Activated CD8-positive, alpha-beta memory T cell treated with anti-CD3 and anti-CD28 coated beads, Interleukin-2, amount 50 U/mL, for 48 hours (primary cell): ENCODE measurements around the gene ZNF511.
"Not testable (repeated sequence)": the region's sequence is repeated elsewhere in the genome, so short reads cannot be mapped to it uniquely, and the experiment has no call there.

Source experiments
- DNase-seq: peaks from one replicate; pipeline ENCODE4 v3.0.0-alpha.2; 2020

The ZNF511 gene

DNA sequence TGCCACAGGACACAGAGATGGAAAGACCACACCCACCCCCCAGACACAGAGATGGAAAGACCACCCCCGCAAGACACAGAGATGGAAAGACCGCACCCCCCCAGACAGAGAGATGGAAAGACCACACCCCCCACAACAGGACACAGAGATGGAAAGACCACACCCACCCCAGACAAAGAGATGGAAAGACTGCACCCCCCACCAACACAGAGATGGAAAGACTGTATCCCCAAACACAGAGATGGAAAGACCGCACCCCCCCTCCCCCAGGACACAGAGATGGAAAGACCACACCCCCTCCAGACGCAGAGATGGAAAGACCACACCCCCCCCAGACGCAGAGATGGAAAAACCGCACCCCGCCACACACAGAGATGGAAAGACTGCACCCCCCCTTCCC is 8.0 kb downstream of the ZNF511 start:
- DNase-seq = no peak

DNA sequence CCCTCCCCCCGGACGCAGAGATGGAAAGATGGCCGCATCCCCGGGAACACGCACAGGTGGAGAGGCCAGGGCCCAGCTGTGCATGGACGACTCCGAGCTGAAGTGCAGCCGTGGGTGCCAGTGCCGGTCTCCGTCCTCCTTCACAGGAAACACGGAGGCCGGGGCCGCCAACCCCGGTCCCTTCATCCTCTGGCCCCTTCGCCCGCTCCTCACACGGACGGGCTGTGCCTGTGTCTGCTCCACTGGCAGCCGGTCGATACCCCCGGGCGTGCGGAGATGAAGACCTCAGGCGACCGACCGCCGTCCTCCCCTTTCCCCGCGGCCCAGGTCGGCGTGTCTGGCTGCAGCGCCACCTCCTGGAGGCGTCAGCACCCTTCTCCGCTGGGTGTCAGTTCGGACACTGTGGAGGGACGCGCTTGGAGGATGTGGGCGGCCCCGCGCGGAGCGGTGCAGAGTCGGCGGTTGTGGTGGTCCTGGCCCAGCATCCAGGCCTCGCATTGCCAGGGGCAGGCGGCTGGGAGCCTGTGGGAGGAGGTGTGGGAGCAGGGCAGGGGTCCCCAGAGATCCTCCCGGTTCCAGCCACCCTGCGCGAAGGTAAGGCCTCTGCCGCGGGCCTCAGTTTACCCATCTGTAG is 9.9 kb downstream of the ZNF511 start:
- peak; percentile 87 for DNase-seq

DNA sequence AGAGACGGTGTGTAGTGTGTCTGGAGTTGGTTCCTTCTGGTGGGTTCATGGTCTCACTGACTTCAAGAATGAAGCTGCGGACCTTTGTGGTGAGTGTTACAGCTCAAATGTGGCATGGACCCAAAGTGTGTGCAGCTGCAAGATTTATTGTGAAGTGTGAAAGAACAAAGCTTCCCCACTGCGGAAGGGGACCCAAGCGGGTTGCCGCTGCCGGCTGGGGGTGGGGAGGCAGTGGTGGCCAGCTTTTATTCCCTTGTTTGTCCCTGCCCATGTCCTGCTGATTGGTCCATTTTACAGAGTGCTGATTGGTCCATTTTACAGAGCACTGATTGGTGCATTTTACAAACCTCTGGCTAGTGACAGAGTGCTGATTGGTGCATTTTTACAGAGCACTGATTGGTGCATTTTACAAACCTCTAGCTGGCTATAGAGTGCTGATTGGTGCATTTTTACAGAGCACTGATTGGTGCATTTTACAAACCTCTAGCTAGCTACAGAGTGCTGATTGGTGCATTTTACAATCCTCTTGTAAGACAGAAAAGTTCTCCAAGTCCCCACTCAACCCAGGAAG is 12.2 kb downstream of the ZNF511 start:
- not testable (repeated sequence) for DNase-seq

DNA sequence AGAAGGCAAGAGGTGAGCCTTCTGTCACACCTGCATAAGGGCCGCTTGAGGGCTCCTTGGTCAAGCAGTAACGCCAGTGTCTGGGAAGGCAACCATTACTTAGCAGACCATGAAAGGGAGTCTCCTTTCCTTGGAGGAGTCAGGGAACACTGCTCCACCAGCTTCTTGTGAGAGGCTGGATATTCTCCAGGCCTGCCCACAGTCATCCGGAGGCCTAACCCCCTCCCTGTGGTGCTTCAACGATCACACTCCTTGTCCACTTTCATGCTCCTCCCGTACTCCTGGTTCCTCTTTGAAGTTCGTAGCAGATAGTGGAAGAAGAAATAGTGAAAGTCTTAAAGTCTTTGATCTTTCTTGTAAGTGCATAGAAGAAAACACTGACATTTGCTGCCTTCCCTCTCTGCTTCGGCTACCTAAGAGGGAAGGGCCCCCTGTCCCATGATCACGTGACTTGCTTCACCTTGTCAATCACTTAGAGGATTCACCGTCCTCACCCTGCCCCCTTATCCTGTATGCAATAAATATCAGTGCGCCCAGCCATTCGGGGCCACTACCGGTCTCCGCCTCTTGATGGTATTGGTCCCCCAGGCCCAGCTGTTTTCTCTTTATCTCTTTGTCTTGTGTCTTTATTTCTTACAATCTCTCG is 13.5 kb downstream of the ZNF511 start:
- DNase-seq = not testable (repeated sequence)

DNA sequence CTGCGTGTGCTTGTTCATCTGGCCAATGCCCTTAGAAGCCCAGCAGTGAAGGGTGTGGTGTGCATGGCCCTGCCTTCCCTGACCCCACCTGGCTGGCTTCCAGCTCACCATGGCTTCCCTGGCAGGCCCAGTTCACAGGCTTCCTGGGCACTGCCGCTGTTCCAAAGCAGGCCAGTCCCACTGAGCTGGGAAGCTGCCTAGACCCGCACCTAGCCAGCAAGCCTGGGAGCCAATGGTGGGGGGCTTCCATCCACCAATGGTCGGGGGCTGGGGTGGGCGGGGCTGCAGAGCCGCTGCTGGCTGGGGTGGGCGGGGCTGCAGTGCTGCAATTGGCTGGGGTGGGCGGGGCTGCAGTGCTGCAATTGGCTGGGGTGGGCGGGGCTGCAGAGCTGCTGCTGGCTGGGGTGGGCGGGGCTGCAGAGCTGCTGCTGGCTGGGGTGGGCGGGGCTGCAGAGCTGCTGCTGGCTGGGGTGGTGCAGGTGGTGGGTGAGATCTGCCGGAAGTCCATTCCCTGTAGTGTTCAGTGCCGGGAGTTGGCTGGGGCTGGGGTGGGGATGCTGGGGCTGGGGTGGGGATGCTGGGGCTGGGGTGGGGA is 15.6 kb downstream of the ZNF511 start:
- DNase-seq = peak; percentile 77

DNA sequence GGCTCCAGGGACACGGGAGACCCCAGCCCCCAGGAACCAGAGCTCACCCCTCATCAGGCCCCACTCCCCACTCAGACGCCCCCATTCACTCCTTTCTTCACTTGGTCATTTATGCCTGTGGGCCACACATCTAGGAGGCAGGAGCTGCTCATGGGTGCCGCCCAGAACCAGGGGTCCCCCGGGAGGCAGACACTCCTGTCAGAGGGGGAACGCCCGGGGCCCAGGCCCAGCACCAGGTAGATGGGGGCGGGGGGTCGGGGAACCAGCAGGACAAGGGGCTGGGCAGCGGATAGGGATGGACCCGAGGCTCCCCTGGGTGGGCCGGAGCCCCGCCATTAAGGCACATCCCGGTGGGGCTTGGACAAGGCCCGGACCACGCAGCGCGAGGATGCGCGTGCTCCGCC is 16.1 kb downstream of the ZNF511 start:
- no peak for DNase-seq

DNA sequence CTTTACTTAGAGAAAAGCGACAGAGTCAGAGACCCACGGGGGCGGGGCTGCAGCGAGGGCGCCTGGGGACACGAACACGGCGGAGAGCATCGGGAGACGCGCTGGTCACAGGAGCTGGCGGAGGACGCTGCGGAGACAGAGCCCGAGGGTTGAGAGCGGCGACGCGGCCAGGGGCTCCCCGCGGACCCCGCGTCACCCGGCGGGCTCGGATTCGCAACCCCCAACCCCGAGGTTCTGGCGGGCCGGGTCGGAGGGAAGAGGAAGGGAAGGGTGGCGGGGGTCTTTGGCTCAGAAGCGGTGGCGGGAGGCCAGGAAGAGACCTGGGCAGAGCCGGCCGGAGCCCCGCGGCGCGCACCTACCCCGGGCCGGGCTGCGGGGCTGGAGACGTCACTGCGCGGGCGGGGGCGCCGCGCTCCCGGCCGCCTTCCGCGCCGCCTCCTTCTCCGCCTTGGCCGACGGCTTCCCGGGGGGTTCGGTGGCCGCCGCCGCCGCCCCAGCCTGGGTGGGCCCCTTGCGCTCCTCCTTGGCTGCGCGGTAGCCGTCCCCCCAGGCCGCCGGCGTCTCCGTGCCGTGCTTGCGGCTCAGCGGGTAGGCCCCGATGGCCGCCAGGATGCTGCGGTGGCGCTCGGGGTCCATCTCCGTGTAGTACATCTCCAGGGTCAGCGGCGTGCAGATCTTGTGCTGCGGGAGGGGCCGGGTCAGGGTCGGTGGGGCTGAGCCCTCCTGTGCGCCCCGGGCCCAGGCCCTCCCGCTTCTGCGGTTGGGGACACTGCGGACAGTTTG is 16.9 kb downstream of the ZNF511 start:
- no peak for DNase-seq

DNA sequence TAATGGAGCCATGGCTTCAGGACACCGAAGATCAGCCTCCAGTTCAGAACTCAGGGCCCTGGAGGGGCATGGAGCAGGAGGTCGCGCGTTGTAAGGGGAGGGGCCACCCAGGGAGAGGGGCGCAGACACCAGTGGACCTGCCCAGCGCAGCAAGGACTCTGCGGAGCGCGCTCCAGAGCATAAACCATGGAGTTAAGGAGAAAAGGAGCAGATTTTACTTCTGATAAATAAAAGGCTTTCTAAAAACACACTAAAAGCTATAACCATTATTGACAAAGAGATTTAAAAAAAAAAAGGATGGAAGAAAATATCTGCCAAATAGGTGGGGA is 17.5 kb downstream of the ZNF511 start:
- DNase-seq = no peak

DNA sequence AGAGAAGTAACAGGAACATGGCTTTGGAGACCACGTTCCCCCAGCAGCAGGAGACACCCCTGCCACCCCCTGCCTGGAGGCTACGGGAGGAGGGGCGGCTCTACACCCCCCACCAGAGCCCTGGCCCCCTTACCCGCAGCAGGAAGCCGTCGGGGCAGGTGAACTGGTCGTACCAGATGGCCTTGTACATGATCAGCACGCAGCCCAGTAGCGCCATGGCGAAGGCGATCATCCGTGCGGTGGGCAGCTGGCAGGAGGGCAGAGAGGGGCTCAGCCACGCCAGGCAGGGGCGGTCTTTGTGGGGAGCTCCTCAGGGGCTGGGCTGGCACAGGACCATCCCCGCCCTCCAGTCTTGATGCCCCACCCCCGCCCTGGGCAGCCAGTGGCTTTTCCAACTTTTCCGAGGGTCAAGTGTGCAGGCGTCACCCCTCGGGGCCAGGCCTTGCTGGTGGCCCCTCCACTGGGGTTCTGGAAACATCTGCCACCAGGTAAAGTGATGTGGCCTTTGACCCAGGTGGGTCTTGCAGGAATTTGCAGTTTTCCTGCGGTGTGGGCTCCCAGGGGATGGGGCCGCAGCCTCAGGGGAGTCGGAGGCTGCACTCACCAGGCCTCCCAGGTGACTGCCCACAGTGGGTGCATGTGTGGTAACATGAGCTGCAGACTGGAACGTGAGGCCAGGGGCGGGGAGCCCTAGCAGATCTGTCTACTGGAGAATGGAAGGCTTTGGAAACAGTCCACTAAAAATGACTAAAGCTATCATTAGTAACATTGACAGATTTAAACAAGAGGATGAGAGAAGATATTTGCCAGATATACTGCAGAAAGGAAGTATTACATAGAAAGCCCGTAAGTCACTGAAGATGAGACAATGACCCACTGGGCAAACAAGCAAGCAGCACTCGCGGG is 18.3 kb downstream of the ZNF511 start:
- no peak for DNase-seq

DNA sequence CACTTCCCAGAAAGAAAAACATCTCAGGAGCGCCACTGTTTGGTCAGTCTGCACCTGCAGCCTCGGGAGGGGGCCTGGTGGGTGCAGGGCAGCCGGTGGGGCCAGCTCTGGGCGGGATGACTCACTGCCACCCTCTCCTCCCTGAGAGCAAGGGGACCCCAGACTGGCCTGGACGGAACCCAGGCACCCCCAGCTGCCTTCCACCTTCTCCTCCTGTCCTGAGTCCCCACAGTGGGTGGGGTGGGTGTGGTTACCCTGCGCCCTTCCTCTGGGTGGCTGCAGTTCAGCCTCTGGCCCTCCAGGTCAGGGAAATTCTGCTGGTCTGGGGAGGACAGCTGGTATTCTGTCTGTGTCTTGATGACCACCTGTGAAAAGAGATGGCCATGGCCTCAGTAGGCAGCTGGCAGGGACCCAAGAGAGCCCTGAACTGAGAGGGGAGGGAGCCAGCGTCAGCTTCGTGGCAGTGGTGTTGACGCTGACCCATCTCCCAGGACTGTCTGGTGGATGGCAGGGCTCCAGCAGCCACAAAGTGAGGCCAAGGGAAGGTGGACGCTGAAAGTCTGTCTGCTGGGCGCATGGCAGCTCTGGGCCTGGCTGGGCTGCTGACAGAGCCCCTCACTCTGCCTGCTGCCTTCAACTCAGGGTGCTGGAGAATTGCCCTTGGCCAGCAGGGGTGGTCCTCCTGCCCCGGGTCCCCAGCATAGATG is 19.1 kb downstream of the ZNF511 start:
- no peak for DNase-seq

DNA sequence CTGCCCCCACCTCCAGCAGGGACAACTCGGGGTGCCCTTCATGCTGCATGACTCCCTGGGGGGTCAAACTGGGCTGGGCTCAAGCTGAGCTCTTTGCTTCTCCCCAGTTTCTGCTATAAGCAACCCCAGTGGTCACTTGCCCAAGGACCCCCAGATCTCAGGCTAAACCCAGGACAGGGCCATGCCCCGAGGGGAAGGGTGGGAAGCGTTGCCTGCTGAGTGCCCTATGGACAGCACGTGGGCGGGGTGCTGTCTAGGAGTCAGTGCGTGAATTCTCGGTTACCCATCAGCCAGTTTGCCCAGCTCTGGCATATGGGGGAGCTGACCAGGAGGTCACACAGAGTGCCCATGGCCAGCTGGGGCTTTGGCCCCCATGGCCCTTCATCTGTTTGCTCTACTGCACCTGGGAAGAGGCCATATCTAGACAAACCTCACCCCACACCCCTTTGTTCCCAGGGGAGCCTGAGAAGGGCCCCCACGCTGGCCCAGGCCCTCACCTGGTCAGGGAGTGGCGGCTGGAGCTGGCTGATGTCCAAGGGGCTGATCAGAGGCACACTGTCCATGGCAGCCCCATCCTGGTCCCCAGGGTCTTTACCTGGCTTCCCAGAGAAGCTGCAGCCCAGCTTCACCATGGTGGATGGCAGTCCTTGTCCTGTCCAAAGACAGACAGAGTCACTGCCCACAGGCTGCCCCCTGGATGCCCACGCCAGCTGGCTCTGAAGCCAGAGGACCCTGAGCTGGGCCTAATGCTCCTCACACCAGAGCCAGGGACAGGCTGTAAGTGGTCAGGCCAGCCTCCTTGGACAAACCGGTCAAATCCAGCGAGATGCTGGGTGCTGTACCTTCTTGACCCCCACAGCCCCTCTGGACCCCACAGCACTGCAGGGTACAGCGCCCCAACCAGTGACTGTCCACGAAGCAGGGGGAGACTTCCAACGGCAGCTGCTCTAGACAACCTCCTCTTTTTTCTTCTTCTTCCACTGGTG is 19.9 kb downstream of the ZNF511 start:
- DNase-seq = no peak

DNA sequence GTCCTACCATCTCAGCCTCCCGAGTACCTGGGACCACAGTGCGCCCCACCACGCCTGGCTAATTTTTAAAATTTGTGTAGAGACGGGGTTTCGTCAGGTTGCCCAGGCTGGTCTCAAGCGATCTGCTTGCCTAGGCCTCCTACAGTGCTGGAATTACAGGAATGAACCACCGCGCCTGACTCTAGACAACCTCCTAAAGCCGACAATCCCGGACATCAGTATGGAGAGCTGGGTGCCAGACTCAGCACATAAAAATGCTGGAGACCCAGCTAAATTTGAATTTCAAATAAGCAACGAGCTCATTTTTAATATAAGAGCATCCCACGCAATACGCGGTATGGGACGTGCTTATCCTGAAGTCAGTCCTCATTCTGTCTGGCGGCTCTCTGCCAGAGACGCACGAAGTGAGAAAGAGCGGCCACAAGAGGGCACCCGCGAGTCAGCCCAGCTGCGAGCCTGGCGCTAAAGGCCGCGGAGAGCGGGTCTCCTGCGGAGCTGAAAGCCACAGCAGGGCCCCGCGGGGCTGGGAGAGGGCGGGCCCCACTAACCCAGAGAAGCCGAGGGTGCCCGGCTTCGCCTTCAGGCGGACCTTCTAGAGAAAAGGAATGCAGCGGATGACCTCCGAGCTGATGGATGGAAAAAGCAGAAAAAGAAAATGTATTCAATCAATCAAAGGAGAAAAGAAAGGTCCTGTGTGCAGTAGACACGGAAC is 20.9 kb downstream of the ZNF511 start:
- DNase-seq = peak; percentile 98

DNA sequence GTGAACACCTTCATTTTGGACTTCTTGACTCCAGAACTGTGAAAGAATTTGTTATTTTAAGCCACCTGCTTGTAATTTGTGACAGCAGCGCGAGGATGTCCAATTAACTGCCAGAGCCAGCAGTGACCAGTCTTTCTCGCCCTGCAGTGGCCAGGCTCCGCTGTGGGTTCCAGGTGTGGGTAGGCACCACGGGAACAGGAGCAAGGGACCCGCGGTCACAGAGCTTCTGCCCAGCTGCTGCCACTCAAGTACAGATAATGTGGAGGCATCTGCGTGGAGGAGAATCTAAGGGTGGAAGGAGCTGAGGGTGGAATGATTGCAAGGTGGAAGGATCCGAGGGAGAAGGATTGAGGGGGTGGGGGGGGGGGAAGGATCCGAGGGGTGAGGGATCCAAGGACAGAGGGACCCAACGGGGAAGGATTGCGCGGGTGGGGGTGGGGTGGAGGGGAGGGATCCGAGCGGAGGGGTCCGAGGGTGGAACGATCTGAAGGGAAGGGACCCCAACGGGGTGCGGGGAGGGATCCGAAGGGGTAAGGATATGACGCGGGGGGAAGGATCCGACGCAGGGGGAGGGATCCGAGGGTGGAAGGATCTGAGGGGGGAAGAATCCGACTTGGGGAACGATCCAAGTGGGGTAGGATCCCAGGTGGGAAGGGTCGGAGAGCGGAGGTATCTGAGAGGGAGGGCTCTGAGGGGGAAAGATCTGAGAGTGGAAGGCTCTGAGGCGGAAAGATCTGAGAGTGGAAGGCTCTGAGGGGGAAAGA is 24.4 kb downstream of the ZNF511 start:
- DNase-seq = no peak

DNA sequence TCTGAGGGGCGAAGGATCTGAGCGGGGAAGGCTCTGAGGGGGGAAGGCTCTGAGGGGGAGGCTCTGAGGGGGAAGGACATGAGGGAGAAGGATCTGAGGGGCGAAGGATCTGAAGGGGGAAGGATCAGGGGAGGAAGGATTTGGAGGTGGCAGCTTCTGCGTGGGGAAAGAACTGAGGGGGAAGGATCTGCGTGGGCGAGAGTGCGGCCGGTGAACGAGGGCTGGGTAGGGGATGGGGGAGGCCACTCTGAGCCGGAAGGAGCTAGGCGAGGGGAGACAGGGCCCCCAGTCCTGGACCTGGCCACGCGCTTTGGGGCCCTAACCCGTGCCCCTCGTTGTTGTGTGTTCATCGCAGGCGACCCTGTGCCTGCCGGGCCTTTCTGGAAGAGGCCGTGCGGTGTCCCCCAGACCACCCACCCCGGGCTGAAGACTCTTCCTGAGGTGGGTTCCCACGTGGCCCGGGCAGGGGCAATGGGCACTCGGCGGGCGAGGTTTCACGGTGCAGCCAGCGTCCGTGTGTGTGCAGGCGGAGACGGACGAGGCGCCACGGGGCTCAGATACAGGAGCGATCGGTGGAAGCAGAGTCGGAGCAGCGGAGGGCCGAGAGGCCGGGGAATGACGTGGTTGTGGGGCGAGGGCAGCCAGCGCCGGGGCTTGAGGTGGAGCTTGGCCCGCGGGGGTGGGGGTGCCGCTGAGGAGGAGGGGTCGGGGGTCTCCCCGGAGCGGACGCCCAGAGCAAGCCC is 26.0 kb downstream of the ZNF511 start:
- DNase-seq = no peak

DNA sequence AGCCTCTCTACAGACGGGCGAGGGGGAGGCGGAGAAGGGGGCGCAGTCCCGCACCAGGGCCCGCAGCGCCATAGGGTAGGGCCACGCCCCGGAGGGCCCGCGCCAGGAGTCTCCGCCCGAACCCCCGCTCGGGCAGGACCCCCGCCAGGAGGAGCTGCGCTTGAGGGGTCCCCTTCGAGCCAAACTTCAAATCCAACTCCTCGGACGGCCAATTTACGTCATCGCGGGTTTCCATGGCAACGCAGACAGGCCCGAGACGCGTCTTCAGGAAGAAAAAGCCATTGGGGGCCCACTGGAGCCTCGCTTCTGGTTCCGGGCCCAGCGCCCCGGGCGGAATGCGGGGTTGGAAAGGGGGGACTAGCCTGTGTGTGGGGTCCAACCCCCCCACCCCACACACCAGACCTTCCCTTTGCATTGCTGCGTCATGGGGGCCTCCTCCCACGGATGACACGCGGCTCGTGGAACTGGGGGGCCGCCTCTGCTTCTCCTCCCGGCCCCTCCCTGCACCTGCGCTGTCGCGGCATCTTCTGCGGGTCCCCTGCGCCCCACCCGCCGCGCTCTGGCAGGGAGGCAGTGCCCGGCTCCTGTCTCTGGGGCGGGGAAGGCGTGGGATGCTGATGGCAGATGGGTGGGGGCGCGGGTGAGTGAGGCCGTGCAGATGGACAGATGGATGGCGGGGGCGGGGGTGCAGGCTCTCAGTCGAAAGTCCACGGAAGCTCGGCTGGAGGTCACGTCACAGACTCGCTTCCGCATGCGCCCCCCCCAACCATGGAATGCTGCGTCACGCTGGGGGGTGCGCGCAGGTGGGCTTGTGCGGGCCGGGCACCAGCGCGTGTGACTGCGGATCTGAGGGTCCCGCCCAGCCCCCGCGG is 26.8 kb downstream of the ZNF511 start:
- DNase-seq = peak; percentile 87

DNA sequence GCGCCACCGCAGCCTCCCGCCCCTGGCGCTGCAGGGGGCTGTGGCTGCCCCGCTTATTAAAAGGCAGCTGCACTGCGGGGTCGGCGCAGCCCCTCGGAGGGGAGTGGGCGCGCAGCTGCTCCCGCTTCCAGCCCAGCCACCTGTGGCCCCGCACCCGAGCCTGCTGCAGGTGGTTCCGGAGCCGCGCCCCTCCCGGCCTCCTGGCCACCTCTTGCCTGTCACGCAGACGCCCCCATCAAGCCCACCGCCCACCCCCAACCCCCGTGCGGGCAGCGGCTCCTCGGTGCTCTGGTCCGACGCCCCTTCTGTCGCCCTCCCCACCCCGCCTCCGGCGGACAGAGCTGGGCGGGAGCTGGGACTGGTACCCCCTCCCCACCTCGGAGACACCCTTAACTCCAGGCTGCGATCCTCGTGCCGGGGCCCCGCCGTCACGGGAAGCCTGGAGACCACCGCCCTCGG is 27.4 kb downstream of the ZNF511 start:
- DNase-seq = no peak
